Measurements from ENCODE around the gene C19orf53. TPM values are rescaled to one million over a fixed set of nuclear protein-coding genes. Genes with fewer than 3 reads are reported as not detected.
A peak's percentile ranks its signal among the peaks of the same experiment; 100 is the strongest.

The C19orf53 gene
- polyA plus RNA-seq, 6 donors from 2014 or later, result 152 to 189 (median 170) TPM

DNA sequence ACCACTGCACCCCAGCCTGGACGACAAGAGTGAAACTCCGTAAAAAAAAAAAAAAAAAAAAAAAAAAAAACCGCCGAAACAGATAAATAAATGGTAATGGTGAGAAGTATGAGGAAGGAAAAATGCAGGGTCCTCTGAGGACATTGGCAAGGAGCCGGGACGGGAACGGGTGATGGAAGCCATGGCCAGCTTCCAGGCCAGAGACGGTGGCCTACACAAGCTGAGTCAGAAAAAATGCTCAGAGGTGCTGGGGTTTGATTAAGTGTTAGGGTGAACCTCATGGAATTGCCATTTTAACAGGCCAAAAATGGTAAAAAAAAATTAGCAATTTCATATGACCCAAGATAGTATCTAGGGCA lies 20.1 kb downstream of the C19orf53 start:
- peaks cover 22 to 38% (median 25%) of the 10 kb centered on the region in 3 donors for H3K4me1 Mint-ChIP-seq
- DNase-seq, result no peak
- H3K9me3 Mint-ChIP-seq, result no peaks in the 10 kb centered on the region
- no peaks in the 10 kb centered on the region for H3K36me3 Mint-ChIP-seq
- H3K4me3 Mint-ChIP-seq, result peak overlapping the region; percentile 96 to 99 (median 98)
- peak overlapping the region in 3 of 6 donors; percentile 90 to 99 (median 96) for H3K27ac Mint-ChIP-seq
- no peak for ATAC-seq (ENCODE audit: low read depth in 2 of 2)
- no peaks in the 10 kb centered on the region for H3K27me3 Mint-ChIP-seq

DNA sequence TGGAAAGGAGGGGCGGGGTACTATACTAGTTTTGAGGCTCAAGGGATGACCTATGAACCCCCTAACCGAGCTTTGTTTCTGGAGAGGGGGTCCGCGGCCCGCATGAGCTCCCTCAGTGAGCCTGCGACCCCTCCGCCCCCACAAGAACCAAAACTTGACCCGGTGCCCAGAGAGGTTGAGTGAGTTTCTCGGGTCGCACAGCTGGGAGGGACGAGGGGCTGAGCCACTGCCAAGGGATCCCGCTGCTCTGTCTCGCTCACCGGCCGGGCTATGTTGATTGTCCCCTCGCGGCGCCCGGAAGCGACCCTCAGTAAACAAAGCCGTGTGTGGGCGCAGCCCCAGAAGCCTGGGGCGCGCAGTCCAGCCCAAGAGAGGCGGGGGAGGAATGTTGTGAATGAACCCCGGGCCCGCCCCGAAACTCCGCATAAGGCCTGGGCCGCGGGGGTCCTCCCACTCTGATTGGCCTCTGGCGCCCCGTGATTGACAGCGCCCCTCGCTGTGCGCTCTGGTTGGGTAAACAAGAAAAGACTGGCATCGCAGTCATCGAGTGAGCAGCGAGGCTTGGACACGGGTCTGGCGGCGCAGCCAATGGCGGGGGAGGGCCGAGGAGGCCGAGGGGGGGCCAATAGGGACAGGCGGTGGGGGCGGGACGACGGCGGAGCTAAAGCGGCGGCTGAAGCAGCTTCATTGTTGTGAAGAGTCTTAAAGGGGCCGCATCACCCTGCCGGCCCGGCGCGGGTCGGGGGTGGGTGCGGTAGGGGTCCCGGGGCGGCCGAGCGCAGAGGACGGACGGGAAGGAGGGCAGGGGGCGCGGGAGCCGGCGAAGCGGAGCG lies 20.7 kb downstream of the C19orf53 start, which contains the start of gene ZSWIM4:
TSS of gene ZSWIM4 (plus strand) at position 687 of the 833 bp plus-strand sequence. CDS start 206 bp downstream, outside the sequence.
- H3K27me3 Mint-ChIP-seq, result no peaks in the 10 kb centered on the region
- peak; percentile 96 for DNase-seq
- no peaks in the 10 kb centered on the region for H3K9me3 Mint-ChIP-seq

DNA sequence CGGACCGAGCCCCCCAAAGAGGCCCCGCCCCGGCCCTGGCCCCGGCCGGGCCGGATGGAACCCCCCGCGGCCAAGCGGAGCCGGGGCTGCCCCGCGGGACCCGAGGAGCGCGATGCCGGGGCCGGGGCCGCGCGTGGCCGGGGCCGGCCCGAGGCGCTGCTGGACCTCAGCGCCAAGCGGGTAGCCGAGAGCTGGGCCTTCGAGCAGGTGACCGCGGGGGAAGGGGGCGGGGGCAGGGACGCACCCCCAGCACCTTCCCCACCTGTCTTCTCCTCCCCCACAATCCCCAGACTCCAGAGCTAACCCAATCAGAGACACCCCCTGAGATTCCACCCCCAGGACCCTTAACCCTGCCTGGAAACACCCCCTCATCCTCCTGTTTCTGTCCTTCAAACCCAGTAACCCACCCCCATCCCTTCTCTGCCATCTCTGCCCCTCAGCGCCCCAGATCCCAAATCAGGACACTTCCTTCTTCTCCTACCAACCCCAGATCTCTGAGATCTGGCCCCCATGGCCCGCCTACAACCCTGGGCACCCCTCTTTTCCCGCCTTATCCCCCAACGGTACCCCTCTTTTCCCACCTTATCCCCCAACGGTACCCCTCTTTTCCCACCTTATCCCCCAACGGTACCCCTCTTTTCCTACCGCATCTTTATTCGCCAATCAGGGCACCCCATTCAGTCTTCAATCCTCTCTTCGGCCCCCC lies 21.5 kb downstream of the C19orf53 start:
- Mint-ChIP-seq H3K36me3 (no peaks in the 10 kb centered on the region), H3K4me1 (peaks cover 17 to 31% (median 27%) of the 10 kb centered on the region in 3 donors), H3K9me3 (no peaks in the 10 kb centered on the region), H3K27me3 (no peaks in the 10 kb centered on the region), H3K4me3 (peak overlapping the region; percentile 83 to 99 (median 90)), H3K27ac (peak overlapping the region; percentile 16 to 94 (median 86))
- ATAC-seq (ENCODE audit: low read depth in 2 of 2), result peak; percentile 39
- DNase-seq, result no peak

More for the DNA sequence above, 20.7 kb downstream of the C19orf53 start, which contains the start of gene ZSWIM4:
- Mint-ChIP-seq H3K27ac (peak within 1 kb of the TSS; percentile 90 to 99 (median 96)), H3K36me3 (no peaks in the 10 kb centered on the region), H3K4me1 (peaks cover 22 to 37% (median 25%) of the 10 kb centered on the region in 3 donors), H3K4me3 (peak within 1 kb of the TSS; percentile 96 to 99 (median 98))
- peak; percentile 93 to 94 for ATAC-seq (ENCODE audit: low read depth in 2 of 2)

DNA sequence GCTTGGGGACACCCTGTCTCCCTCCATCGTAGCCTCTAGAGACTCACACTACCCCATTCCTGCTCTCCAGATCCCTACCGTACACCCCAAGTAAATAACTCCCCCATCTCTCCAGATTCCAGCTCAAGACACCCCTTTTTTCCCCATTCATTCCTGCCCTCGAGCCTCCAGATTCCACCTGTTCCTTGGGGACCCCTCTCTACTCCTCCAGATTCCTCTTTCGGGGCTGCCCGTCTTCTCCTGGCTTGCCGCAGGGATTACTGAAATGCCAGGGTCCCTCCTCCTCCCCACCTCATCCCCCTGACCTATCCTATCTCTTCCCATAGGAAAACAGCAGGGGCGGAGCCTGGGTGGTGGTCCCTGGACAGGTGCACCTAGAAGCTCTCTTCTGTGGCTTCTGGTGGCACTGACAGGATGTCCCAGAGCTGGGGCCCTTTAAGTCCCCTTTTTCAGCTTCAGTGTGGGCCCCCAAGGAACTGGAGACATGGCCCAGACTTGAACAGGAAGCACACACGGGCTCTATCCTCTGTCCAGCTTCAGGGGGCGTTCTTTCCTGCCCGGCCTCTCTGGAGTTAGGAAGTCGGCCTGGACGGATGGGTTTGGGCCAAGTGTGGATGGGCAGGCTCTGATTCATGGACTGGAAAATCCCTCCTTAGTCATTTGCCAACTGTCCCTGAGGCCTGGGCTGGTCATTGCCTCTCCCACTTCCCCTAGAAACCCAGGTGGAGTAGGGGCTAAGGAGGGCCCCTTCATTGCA lies 22.2 kb downstream of the C19orf53 start:
- Mint-ChIP-seq H3K27me3 (no peaks in the 10 kb centered on the region), H3K4me3 (peak overlapping the region; percentile 83 to 99 (median 90)), H3K9me3 (no peaks in the 10 kb centered on the region), H3K27ac (peak overlapping the region; percentile 16 to 94 (median 86)), H3K36me3 (no peaks in the 10 kb centered on the region), H3K4me1 (peaks cover 19 to 36% (median 29%) of the 10 kb centered on the region in 3 donors)
- DNase-seq (no peak), ATAC-seq (ENCODE audit: low read depth in 2 of 2) (no peak)

DNA sequence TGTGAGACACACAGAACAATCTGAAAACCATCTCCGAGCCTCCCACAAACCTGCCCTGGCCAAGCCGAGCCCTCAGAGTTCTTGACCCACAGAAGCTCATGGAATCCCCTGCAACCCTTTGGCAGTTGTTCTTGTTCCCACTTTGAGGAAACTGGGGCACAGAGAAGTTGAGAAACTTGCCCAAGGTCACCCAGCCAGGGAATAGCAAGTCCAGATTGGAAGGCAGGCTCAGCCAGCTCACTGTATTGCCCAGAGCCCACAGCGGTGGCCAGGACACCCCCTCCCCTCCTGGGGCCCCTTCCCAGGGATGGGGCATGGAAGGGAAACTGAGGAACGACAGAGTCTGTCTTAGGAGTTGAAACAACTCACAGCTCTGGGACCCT lies 22.8 kb downstream of the C19orf53 start:
- Mint-ChIP-seq H3K9me3 (no peaks in the 10 kb centered on the region), H3K4me1 (peaks cover 19 to 36% (median 29%) of the 10 kb centered on the region in 3 donors), H3K36me3 (no peaks in the 10 kb centered on the region), H3K27me3 (no peaks in the 10 kb centered on the region), H3K4me3 (peak overlapping the region in 7 of 8 donors; percentile 35 to 99 (median 89)), H3K27ac (peak overlapping the region in 1 of 6 donors; percentile 16)
- ATAC-seq (ENCODE audit: low read depth in 2 of 2) (no peak), DNase-seq (no peak)

DNA sequence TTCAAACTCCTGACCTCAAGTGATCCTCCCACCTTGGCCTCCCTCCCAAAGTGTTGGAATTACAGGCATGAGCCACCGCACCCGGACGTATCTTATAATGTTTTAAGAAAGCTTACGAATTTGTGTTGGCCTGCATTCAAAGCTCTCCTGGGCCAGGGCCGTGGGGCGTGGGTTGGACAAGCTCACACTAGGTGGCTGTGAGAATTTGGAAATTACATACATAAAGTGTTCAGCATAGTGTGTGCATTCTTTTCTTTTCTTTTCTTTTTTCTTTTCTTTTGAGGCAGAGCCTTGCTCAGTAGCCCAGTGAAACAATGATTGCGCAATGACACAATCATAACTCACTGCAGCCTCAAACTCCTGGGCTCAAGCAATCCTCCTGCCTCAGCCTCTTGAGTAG lies 23.6 kb downstream of the C19orf53 start:
- Mint-ChIP-seq H3K36me3 (no peaks in the 10 kb centered on the region), H3K27ac (peak overlapping the region in 2 of 6 donors; percentile 28 to 74), H3K4me3 (peak overlapping the region in 3 of 8 donors; percentile 16 to 97 (median 44)), H3K27me3 (no peaks in the 10 kb centered on the region), H3K9me3 (no peaks in the 10 kb centered on the region), H3K4me1 (peaks cover 19 to 36% (median 29%) of the 10 kb centered on the region in 3 donors)
- ATAC-seq (ENCODE audit: low read depth in 2 of 2) (no peak), DNase-seq (no peak)

DNA sequence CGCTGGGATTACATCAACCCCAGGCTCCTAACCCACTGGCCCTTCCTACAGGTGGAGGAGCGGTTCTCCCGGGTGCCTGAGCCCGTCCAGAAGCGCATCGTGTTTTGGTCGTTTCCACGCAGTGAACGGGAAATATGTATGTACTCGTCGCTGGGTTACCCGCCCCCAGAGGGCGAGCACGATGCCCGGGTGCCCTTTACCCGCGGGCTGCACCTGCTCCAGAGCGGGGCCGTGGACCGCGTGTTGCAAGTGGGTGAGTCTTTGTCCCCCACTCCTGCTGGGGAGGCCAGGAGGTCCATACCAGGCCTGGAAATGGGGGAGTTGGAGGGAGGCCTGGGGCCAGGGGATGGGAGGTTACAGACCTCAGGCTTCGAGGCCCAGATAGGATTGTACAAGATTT lies 25.4 kb downstream of the C19orf53 start:
- Mint-ChIP-seq H3K27ac (no peak overlapping the region), H3K4me1 (peaks cover 19 to 25% (median 24%) of the 10 kb centered on the region in 3 donors), H3K27me3 (no peaks in the 10 kb centered on the region), H3K9me3 (no peaks in the 10 kb centered on the region), H3K4me3 (no peak overlapping the region), H3K36me3 (no peaks in the 10 kb centered on the region)
- no peak for ATAC-seq (ENCODE audit: low read depth in 2 of 2)
- DNase-seq, result no peak

DNA sequence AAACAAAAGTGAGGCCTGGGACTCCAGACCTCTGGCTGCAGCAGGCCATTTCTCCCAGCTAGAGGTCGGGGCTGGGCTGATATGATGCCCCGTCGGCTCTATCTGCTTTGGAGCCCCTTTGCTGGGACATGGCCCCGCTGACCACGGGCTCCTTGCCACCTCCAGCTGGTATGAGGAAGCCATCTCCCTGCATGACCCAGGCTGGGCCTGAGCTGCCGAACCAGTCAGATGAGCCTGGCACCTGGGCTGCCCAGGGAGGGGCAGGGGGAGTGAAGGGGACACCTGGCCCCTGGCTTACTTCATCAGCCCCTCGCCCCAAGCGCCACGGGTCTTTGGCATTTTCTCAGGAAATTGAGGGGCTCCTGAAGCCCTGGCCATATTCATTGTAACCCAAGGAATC lies 28.8 kb downstream of the C19orf53 start:
- Mint-ChIP-seq H3K36me3 (no peaks in the 10 kb centered on the region), H3K9me3 (no peaks in the 10 kb centered on the region), H3K4me1 (peaks cover 3 to 5% (median 4%) of the 10 kb centered on the region in 3 donors), H3K27ac (peak overlapping the region in 1 of 6 donors; percentile 36), H3K27me3 (no peaks in the 10 kb centered on the region), H3K4me3 (no peak overlapping the region)
- DNase-seq, result no peak
- ATAC-seq (ENCODE audit: low read depth in 2 of 2), result no peak

DNA sequence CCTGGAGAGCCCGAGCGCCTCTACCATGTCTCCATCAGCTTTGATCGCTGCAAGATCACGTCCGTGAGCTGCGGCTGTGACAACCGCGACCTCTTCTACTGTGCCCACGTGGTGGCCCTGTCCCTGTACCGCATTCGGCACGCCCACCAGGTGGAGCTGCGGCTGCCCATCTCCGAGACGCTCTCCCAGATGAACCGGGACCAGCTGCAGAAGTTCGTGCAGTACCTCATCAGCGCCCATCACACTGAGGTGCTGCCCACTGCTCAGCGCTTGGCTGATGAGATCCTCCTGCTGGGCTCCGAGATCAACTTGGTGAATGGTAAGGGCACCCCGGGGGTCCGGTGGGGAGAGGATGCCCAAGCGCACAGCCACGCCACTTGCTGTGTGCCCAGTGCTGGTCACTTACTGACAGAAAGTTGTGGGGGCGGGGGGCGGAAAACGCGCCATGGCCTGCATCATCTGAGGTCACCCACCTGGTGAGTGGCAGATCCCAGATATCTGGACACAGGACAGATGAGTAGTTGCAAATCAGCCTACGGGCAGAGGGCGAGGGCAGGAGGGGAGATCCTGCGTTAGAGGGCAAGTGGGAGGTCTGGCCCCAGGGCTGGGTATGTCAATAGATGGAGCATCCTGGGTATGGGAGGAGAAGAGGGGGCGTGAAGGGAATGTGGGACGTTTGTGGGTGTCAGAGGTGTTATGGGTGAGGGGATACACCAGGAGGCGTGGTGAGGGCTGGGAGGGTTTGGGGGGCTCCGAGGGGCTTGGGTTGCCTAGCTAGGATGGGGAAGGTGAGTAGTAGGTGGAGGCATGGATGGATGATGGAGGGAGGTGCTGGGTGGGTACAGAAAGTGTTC lies 30.8 kb downstream of the C19orf53 start:
- Mint-ChIP-seq H3K27me3 (no peaks in the 10 kb centered on the region), H3K9me3 (no peaks in the 10 kb centered on the region), H3K4me3 (no peak overlapping the region), H3K4me1 (peaks cover 3 to 5% (median 4%) of the 10 kb centered on the region in 3 donors), H3K27ac (no peak overlapping the region), H3K36me3 (no peaks in the 10 kb centered on the region)
- DNase-seq, result no peak
- ATAC-seq (ENCODE audit: low read depth in 2 of 2), result no peak

DNA sequence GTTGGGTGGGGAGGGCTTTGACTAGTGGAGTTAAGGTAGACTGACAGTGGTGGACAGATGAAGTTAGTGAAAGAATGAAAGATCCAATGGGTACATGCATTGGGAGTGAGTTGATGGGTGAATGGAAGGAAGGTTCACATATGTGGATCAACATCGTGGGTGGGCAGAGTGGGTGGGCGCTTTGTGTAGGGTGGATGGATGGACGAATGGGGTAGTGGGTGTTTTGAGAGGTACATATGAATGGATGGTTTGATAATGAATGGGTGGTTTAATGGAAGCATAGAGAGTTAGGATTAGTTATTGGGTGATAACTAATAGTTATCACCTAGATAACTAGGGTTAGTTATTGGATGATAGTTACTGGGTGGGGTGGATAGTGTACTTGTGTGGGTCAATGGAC lies 32.5 kb downstream of the C19orf53 start:
- no peak overlapping the region for H3K4me3 Mint-ChIP-seq
- H3K36me3 Mint-ChIP-seq, result no peaks in the 10 kb centered on the region
- H3K4me1 Mint-ChIP-seq, result peaks cover 0 to 2% (median 0%) of the 10 kb centered on the region in 3 donors
- no peak for ATAC-seq (ENCODE audit: low read depth in 2 of 2)
- no peak overlapping the region for H3K27ac Mint-ChIP-seq
- DNase-seq, result no peak
- H3K9me3 Mint-ChIP-seq, result no peaks in the 10 kb centered on the region
- no peaks in the 10 kb centered on the region for H3K27me3 Mint-ChIP-seq

DNA sequence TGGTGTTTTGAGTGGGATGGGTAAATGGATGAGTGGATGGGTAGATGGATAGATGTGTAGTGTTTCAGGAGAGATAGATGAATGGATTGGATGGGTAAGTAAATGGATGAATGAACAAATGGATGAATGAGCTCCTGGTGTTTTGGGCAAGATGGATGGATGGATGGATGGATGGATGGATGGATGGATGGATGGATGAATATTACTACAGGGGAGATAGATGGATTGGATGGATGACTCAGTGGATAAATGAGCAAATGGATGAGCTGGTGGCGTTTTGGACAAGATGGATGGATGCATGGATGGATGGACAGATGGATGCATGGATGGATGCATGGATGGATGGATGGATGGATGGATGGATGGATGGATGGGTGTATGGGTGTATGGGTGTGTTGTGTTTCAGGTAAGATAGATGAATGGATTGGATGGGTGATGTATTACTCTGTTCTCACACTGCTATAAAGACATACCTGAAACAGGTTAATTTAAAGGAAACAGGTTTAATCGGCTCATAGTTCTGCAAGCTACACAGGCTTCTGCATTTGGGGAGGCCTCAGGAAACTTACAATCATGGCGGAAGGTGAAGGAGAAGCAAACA lies 33.3 kb downstream of the C19orf53 start:
- DNase-seq (no peak), ATAC-seq (ENCODE audit: low read depth in 2 of 2) (no peak)
- Mint-ChIP-seq H3K4me1 (peaks cover 0 to 2% (median 0%) of the 10 kb centered on the region in 3 donors), H3K36me3 (no peaks in the 10 kb centered on the region), H3K4me3 (no peak overlapping the region), H3K9me3 (no peaks in the 10 kb centered on the region), H3K27ac (no peak overlapping the region), H3K27me3 (no peaks in the 10 kb centered on the region)

DNA sequence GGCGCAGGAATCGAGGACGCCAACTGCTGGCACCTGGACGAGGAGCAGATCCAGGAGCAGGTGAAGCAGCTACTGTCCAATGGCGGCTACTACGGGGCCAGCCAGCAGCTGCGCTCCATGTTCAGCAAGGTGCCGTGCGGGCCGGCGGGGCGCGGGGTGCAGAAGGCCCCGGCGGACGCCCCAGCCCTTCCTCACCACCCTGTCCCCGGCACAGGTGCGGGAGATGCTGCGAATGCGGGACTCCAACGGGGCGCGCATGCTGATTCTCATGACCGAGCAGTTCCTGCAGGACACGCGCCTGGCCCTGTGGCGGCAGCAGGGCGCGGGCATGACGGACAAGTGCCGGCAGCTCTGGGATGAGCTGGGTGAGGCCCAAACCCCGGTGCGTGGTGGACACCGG lies 34.6 kb downstream of the C19orf53 start:
- peaks cover 5 to 9% of the 10 kb centered on the region in 2 donors for H3K36me3 Mint-ChIP-seq

More for the DNA sequence above, 34.6 kb downstream of the C19orf53 start:
- peaks cover 0 to 2% (median 0%) of the 10 kb centered on the region in 7 donors for H3K9me3 Mint-ChIP-seq
- DNase-seq (no peak), ATAC-seq (ENCODE audit: low read depth in 2 of 2) (no peak)
- H3K27ac Mint-ChIP-seq, result no peak overlapping the region
- no peak overlapping the region for H3K4me3 Mint-ChIP-seq
- H3K4me1 Mint-ChIP-seq, result peaks cover 0 to 2% (median 0%) of the 10 kb centered on the region in 3 donors
- no peaks in the 10 kb centered on the region for H3K27me3 Mint-ChIP-seq

All from naive B cell (primary cell).